A549 (cell line): ENCODE results near the gene BSND. TPM values are rescaled to one million over a fixed set of nuclear protein-coding genes. Genes with fewer than 3 reads are reported as not detected.
A peak's percentile ranks its signal among the peaks of the same experiment; 100 is the strongest.

ENCODE experiments used
- ATAC-seq, 2 experiments: fragments of 200-7000 bp in 1 of 2; fragments of >200 bp in 1 of 2; cut with Nextera tagmentation in 1 of 2; cut with Tn5 transposase in 1 of 2; 3 replicates each; pipeline versions ENCODE4 v1.8.0 to v1.9.1; 2018 to 2020; ENCODE audit warnings: mild to moderate bottlenecking in 1 of 2, moderate library complexity in 1 of 2
- CTCF ChIA-PET: fragments of 300-600 bp; sonication (Branson Sonifier 250); formaldehyde crosslinking; extraction: SDS; loops from one replicate; lab custom pipeline; 2021; ENCODE audit warnings: antibody characterized with exemption, inconsistent platforms; lab: Yijun Ruan, JAX
- POLR2A ChIA-PET: fragments of 350-600 bp; formaldehyde crosslinking; extraction: SDS; loops from one replicate; lab custom pipeline; 2021; ENCODE audit warnings: antibody characterized with exemption, inconsistent platforms; lab: Yijun Ruan, JAX
- DNase-seq, 2 experiments: peaks; one replicate each; pipeline versions ENCODE4 v3.0.0 to v3.0.0-alpha.2; 2011 to 2016; ENCODE audit warnings: low read depth in 1 of 2, low spot score in 1 of 2
- FAIRE-seq: peaks from 2 replicates; lab custom pipeline; 2011; peaks lifted over from hg19 to GRCh38; lab: Jason Lieb, UNC
- H3K27ac ChIP-seq, 2 experiments: fragments of >200 bp; sonication (Bioruptor Twin); formaldehyde crosslinking; 3 replicates each; pipeline ENCODE4 v1.5.1; 2016 to 2017
- H3K4me1 ChIP-seq: fragments of >200 bp; sonication (Bioruptor Twin); formaldehyde crosslinking; 3 replicates; pipeline ENCODE4 v1.6.1; 2016
- H3K4me2 ChIP-seq: fragments of >200 bp; sonication (Bioruptor Twin); formaldehyde crosslinking; 3 replicates; pipeline ENCODE4 v1.6.1; 2016
- H3K4me3 ChIP-seq: fragments of >200 bp; sonication (Bioruptor Twin); formaldehyde crosslinking; 3 replicates; pipeline ENCODE4 v1.5.1; 2016
- H3K9me3 ChIP-seq: fragments of >200 bp; sonication (Bioruptor Twin); formaldehyde crosslinking; 3 replicates; pipeline ENCODE4 v1.6.1; 2016
- CHD4 ChIP-seq: fragments of 200-600 bp; sonication (generic); IDR thresholded peaks from 2 replicates; pipeline ENCODE4 v1.6.1; 2016; ENCODE audit warnings: antibody characterized with exemption, mild to moderate bottlenecking, borderline replicate concordance
- CTCF ChIP-seq: fragments of >200 bp; sonication (Bioruptor Twin); formaldehyde crosslinking; IDR thresholded peaks from 3 replicates; pipeline ENCODE4 v1.5.1; 2016
- E2F6 ChIP-seq: IDR thresholded peaks from 2 replicates; pipeline ENCODE4 v1.6.1; 2012; ENCODE audit warnings: low read depth, borderline replicate concordance
- EHMT2 ChIP-seq: fragments of 200-600 bp; sonication (generic); IDR thresholded peaks from 2 replicates; pipeline ENCODE4 v1.6.1; 2016; ENCODE audit warnings: antibody characterized with exemption, low read depth, mild to moderate bottlenecking, moderate library complexity
- ESRRA ChIP-seq: fragments of 150-350 bp; IDR thresholded peaks from 2 replicates; pipeline ENCODE4 v1.6.1; 2014; ENCODE audit warnings: mild to moderate bottlenecking, low read length, borderline replicate concordance
- FOSB ChIP-seq: fragments of 250-450 bp; sonication (Bioruptor Pico); IDR thresholded peaks from 2 replicates; pipeline ENCODE4 v1.5.0; 2020; ENCODE audit warnings: mild to moderate bottlenecking, moderate library complexity
- FOXS1 ChIP-seq: fragments of 250-450 bp; sonication (Bioruptor Pico); IDR thresholded peaks from 2 replicates; pipeline ENCODE4 v1.5.0; 2020; ENCODE audit warnings: mild to moderate bottlenecking, moderate library complexity
- HDAC2 ChIP-seq: fragments of 200-600 bp; sonication (generic); IDR thresholded peaks from 2 replicates; pipeline ENCODE4 v1.6.1; 2016
- HOXB13 ChIP-seq: fragments of 250-450 bp; sonication (Bioruptor Pico); IDR thresholded peaks from 2 replicates; pipeline ENCODE4 v1.5.0; 2020; ENCODE audit warnings: low read depth, mild to moderate bottlenecking, moderate library complexity
- HOXB5 ChIP-seq: fragments of 250-450 bp; sonication (Bioruptor Pico); IDR thresholded peaks from 2 replicates; pipeline ENCODE4 v1.5.0; 2020; ENCODE audit warnings: mild to moderate bottlenecking, moderate library complexity
- JUN ChIP-seq, 2 experiments: fragments of >200 bp; sonication (Bioruptor Twin); formaldehyde crosslinking; IDR thresholded peaks; 2 replicates in 1 of 2; 3 replicates in 1 of 2; pipeline ENCODE4 v1.6.1; 2016 to 2017
- JUNB ChIP-seq: fragments of >200 bp; sonication (Bioruptor Twin); formaldehyde crosslinking; IDR thresholded peaks from 2 replicates; pipeline ENCODE4 v1.6.1; 2016
- KDM5A ChIP-seq: fragments of 200-600 bp; sonication (generic); IDR thresholded peaks from 2 replicates; pipeline ENCODE4 v1.6.1; 2016; ENCODE audit warnings: antibody characterized with exemption, mild to moderate bottlenecking
- MAFK ChIP-seq: fragments of 450-650 bp; IDR thresholded peaks from 2 replicates; pipeline ENCODE4 v1.6.1; 2014; ENCODE audit not compliant: partially characterized antibody
- PBX3 ChIP-seq: IDR thresholded peaks from 2 replicates; pipeline ENCODE4 v1.6.1; 2012
- POLR2A ChIP-seq: IDR thresholded peaks from 2 replicates; pipeline ENCODE4 v1.6.1; 2012; ENCODE audit warnings: mild to moderate bottlenecking, low read length
- RARB ChIP-seq: fragments of 250-450 bp; sonication (Bioruptor Pico); IDR thresholded peaks from 2 replicates; pipeline ENCODE4 v1.8.0; 2021; ENCODE audit warnings: mild to moderate bottlenecking, moderate library complexity
- TFCP2L1 ChIP-seq: fragments of 250-450 bp; sonication (Bioruptor Pico); IDR thresholded peaks from 2 replicates; pipeline ENCODE4 v1.5.0; 2021; ENCODE audit warnings: mild to moderate bottlenecking
- TP53 ChIP-seq: fragments of 250-450 bp; sonication (Bioruptor Pico); IDR thresholded peaks from 2 replicates; pipeline ENCODE4 v1.5.0; 2021; ENCODE audit warnings: mild to moderate bottlenecking, moderate library complexity
- ZFP36 ChIP-seq: fragments of 450-650 bp; IDR thresholded peaks from 2 replicates; pipeline ENCODE4 v1.6.1; 2014; ENCODE audit warnings: borderline replicate concordance; ENCODE audit not compliant: partially characterized antibody
- ZNF302 ChIP-seq: fragments of 250-450 bp; sonication (Bioruptor Pico); IDR thresholded peaks from 2 replicates; pipeline ENCODE4 v1.9.0; 2021; ENCODE audit warnings: inconsistent platforms, mild to moderate bottlenecking, moderate library complexity
- WGBS: methylation state at CpG from one replicate; pipeline ENCODE4 v1.1.6; 2017; ENCODE audit errors: missing lambda C conversion rate; 5-methylcytosine and 5-hydroxymethylcytosine counted together
- polyA plus RNA-seq, 4 experiments: library from polyadenylated mRNA; depleted of rRNA in 3 of 4; stranded (reverse); fragments of >200 nt; fragmentation: RNase III in 1 of 4; extraction: RNeasy Plus Mini Kit Qiagen cat#74134 plus additional on column Dnase treatment in 1 of 4; gene quantifications; 2 replicates in 3 of 4; 3 replicates in 1 of 4; pipeline ENCODE4 v1.2.3, GENCODE V29; 2011 to 2017
- TF ChIP-seq, protein P1 (sequence below): fragments of >200 bp; sonication (Bioruptor Twin); formaldehyde crosslinking; IDR thresholded peaks from 2 replicates; pipeline ENCODE4 v1.6.1; 2016
- TF ChIP-seq, protein P2 (sequence below): fragments of 250-450 bp; sonication (Bioruptor Pico); IDR thresholded peaks from 2 replicates; pipeline ENCODE4 v1.5.0; 2021; ENCODE audit warnings: mild to moderate bottlenecking, moderate library complexity, borderline replicate concordance
- TF ChIP-seq, protein P3 (sequence below): IDR thresholded peaks from 2 replicates; pipeline ENCODE4 v1.6.1; 2012
- TF ChIP-seq, protein P4 (sequence below): fragments of 250-450 bp; sonication (Bioruptor Pico); IDR thresholded peaks from 2 replicates; pipeline ENCODE4 v1.5.0; 2020; ENCODE audit warnings: low read depth, mild to moderate bottlenecking, moderate library complexity

Gene BSND
- polyA plus RNA-seq, 2 of the 4 experiments (the other 2 are of a cell fraction) = not detected

DNA sequence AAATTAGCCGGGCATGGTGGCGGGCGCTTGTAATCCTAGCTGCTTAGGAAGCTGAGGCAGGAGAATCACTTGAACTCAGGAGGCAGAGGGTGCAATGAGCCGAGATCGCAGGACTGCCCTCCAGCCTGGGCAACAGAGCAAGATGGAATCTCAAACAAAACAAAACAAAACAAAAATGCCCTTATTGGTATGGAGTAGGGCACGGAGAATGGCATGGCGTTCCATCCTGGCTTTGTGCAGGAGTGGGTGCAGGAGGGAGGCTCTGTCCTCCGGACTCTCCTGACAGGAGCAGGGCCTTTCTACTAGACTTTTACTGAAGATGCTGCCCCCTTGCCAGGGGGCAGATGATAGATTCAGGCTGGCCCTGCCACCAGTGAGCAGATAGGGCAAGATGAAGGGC, 17.3 kb upstream of the BSND start:
- no peak for TF ChIP-seq HOXB13
- no peak for TF ChIP-seq EHMT2
- TF ChIP-seq E2F6 = no peak
- TF ChIP-seq POLR2A = no peak
- TF ChIP-seq FOSB (CRISPR knock-in tag) = no peak
- TF ChIP-seq, protein P1, sequence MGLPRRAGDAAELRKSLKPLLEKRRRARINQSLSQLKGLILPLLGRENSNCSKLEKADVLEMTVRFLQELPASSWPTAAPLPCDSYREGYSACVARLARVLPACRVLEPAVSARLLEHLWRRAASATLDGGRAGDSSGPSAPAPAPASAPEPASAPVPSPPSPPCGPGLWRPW = no peak
- TF ChIP-seq, protein P2, sequence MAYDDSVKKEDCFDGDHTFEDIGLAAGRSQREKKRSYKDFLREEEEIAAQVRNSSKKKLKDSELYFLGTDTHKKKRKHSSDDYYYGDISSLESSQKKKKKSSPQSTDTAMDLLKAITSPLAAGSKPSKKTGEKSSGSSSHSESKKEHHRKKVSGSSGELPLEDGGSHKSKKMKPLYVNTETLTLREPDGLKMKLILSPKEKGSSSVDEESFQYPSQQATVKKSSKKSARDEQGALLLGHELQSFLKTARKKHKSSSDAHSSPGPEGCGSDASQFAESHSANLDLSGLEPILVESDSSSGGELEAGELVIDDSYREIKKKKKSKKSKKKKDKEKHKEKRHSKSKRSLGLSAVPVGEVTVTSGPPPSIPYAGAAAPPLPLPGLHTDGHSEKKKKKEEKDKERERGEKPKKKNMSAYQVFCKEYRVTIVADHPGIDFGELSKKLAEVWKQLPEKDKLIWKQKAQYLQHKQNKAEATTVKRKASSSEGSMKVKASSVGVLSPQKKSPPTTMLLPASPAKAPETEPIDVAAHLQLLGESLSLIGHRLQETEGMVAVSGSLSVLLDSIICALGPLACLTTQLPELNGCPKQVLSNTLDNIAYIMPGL (CRISPR knock-in tag) = no peak
- TF ChIP-seq CTCF = no peak
- no peak for TF ChIP-seq FOXS1 (CRISPR knock-in tag)
- TF ChIP-seq CHD4 = no peak
- TF ChIP-seq, protein P3, sequence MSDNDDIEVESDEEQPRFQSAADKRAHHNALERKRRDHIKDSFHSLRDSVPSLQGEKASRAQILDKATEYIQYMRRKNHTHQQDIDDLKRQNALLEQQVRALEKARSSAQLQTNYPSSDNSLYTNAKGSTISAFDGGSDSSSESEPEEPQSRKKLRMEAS = no peak
- no peak for TF ChIP-seq RARB
- TF ChIP-seq TP53 = no peak
- TF ChIP-seq ZNF302 (CRISPR knock-in tag) = no peak
- TF ChIP-seq TFCP2L1 = no peak
- no peak for TF ChIP-seq MAFK
- no peak for TF ChIP-seq ZFP36
- FAIRE-seq = no peak
- ATAC-seq = no peak
- no peak for DNase-seq
- H3K9me3 ChIP-seq = no peaks in the 10 kb centered on the region
- POLR2A ChIA-PET = no interaction called here
- CTCF ChIA-PET = no interaction called here
- H3K27ac ChIP-seq = no peak overlapping the region
- 95% methylated on average over 7 of the region's 8 CpGs for WGBS
- 0 out of 3 replicates have a peak, but pooled peaks cover 2% of the 10 kb centered on the region for H3K4me1 ChIP-seq
- H3K4me3 ChIP-seq = no peak overlapping the region
- no peak overlapping the region for H3K4me2 ChIP-seq

GRCh38 chr1:54982739-54983138, 16.0 kb upstream of the BSND start:
- no peak for DNase-seq
- Histone ChIP-seq H3K4me1 (0 out of 3 replicates have a peak, but pooled peaks cover 2% of the 10 kb centered on the region), H3K4me2 (no peak overlapping the region), H3K27ac (no peak overlapping the region), H3K9me3 (no peaks in the 10 kb centered on the region), H3K4me3 (no peak overlapping the region)
- ChIA-PET POLR2A (no interaction called here), CTCF (interaction anchor here (1.2 to 1.6 kb wide), 2 partner anchors 13 to 18 kb away, joined by 3 read pairs; no protein-coding TSS in a partner anchor)
- no peak for FAIRE-seq
- ATAC-seq = peak in 1 of 2 experiments; percentile 48; a peak in 3 of 6 replicates
- TF ChIP-seq ZFP36 (no peak), ESRRA (no peak), PBX3 (no peak), JUN (IDR thresholded peaks at IDR 0.05) (no peak), ZNF302 (CRISPR knock-in tag) (no peak), HOXB5 (CRISPR knock-in tag) (no peak), FOXS1 (CRISPR knock-in tag) (no peak), JUNB (no peak), KDM5A (no peak), HOXB13 (no peak), CTCF (no peak), HDAC2 (no peak)
- TF ChIP-seq, protein P4, sequence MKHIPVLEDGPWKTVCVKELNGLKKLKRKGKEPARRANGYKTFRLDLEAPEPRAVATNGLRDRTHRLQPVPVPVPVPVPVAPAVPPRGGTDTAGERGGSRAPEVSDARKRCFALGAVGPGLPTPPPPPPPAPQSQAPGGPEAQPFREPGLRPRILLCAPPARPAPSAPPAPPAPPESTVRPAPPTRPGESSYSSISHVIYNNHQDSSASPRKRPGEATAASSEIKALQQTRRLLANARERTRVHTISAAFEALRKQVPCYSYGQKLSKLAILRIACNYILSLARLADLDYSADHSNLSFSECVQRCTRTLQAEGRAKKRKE (CRISPR knock-in tag) = no peak
- TF ChIP-seq, protein P2 (CRISPR knock-in tag) = no peak
